Mesenchymal stem cell (in vitro differentiated cells and primary cell): Measurements from ENCODE around the gene TECPR2.

Experiments used
- DNase-seq: peaks from one replicate; pipeline ENCODE4 v3.0.0-alpha.2; 2013
- H2AFZ ChIP-seq: one replicate; pipeline ENCODE4 v1.6.1; 2013; ENCODE audit warnings: low read depth, mild to moderate bottlenecking, control low read depth, inconsistent platforms, low read length, moderate library complexity
- H2AK5ac ChIP-seq: 2 replicates; pipeline ENCODE4 v1.6.1; 2013; ENCODE audit warnings: low read length, moderate library complexity, mild to moderate bottlenecking, inconsistent platforms; ENCODE audit not compliant: severe bottlenecking
- H2BK120ac ChIP-seq: one replicate; pipeline ENCODE4 v1.6.1; 2013; ENCODE audit warnings: low read depth, mild to moderate bottlenecking, inconsistent platforms, low read length, moderate library complexity
- H2BK12ac ChIP-seq, 2 experiments: one replicate each; pipeline ENCODE4 v1.6.1; 2013; ENCODE audit warnings: inconsistent platforms in 2 of 2, low read length in 2 of 2, mild to moderate bottlenecking in 2 of 2, moderate library complexity in 2 of 2, control low read depth in 1 of 2
- H2BK15ac ChIP-seq: one replicate; pipeline ENCODE4 v1.6.1; 2013; ENCODE audit warnings: mild to moderate bottlenecking, low read depth, inconsistent platforms; ENCODE audit not compliant: poor library complexity, severe bottlenecking
- H2BK5ac ChIP-seq: 2 replicates; pipeline ENCODE4 v1.6.1; 2013; ENCODE audit warnings: low read depth, mild to moderate bottlenecking, low read length, control low read depth, inconsistent platforms; ENCODE audit not compliant: poor library complexity, severe bottlenecking
- H3K14ac ChIP-seq, 2 experiments: one replicate each; pipeline ENCODE4 v1.6.1; 2013; ENCODE audit warnings: inconsistent platforms in 2 of 2, low read length in 2 of 2, control low read depth in 1 of 2, mild to moderate bottlenecking in 1 of 2, moderate library complexity in 1 of 2
- H3K18ac ChIP-seq, 2 experiments: one replicate each; pipeline ENCODE4 v1.6.1; 2013; ENCODE audit warnings: inconsistent platforms in 2 of 2, low read length in 2 of 2, control low read depth in 1 of 2, low read depth in 1 of 2, mild to moderate bottlenecking in 1 of 2
- H3K23ac ChIP-seq, 2 experiments: one replicate each; pipeline ENCODE4 v1.6.1; 2013; ENCODE audit warnings: inconsistent platforms in 2 of 2, low read length in 2 of 2, mild to moderate bottlenecking in 2 of 2, moderate library complexity in 2 of 2, control low read depth in 1 of 2
- H3K27ac ChIP-seq: 2 replicates; pipeline ENCODE4 v1.5.1; 2013; ENCODE audit warnings: mild to moderate bottlenecking, moderate library complexity, low read length, control low read depth, inconsistent platforms; ENCODE audit not compliant: poor library complexity, severe bottlenecking
- H3K27me3 ChIP-seq, 2 experiments: 2 replicates each; pipeline versions ENCODE4 v1.6.1 to v1.7.0; 2013; ENCODE audit warnings: low read length in 2 of 2, mild to moderate bottlenecking in 2 of 2, moderate library complexity in 2 of 2, control low read depth in 1 of 2, inconsistent platforms in 1 of 2; ENCODE audit not compliant: control insufficient read depth in 1 of 2, insufficient read depth in 1 of 2
- H3K36me3 ChIP-seq, 2 experiments: 2 replicates each; pipeline versions ENCODE4 v1.6.1 to v1.7.0; 2013; ENCODE audit warnings: low read length in 2 of 2, control low read depth in 1 of 2, inconsistent platforms in 1 of 2, low read depth in 1 of 2, mild to moderate bottlenecking in 1 of 2; ENCODE audit not compliant: insufficient read depth in 2 of 2, control insufficient read depth in 1 of 2
- H3K4ac ChIP-seq, 2 experiments: one replicate each; pipeline ENCODE4 v1.6.1; 2013; ENCODE audit warnings: inconsistent platforms in 2 of 2, low read length in 2 of 2, mild to moderate bottlenecking in 2 of 2, moderate library complexity in 2 of 2, control low read depth in 1 of 2, low read depth in 1 of 2
- H3K4me1 ChIP-seq: 2 replicates; pipeline ENCODE4 v1.6.1; 2013; ENCODE audit warnings: low read depth, low read length, control low read depth; ENCODE audit not compliant: control insufficient read depth, insufficient read depth
- H3K4me2 ChIP-seq: 2 replicates; pipeline ENCODE4 v1.6.1; 2013; ENCODE audit warnings: low read length, mild to moderate bottlenecking, inconsistent platforms; ENCODE audit not compliant: poor library complexity, severe bottlenecking
- H3K4me3 ChIP-seq, 2 experiments: 2 replicates each; pipeline versions ENCODE4 v1.5.1 to v1.7.0; 2013; ENCODE audit warnings: low read length in 2 of 2, mild to moderate bottlenecking in 2 of 2, control low read depth in 1 of 2, low read depth in 1 of 2; ENCODE audit not compliant: insufficient read depth in 1 of 2
- H3K79me1 ChIP-seq: replicated peaks from 2 replicates; pipeline ENCODE4 v1.6.1; 2013; ENCODE audit warnings: mild to moderate bottlenecking, control low read depth, low read length, inconsistent platforms; ENCODE audit not compliant: poor library complexity, severe bottlenecking
- H3K9ac ChIP-seq: 2 replicates; pipeline ENCODE4 v1.7.0; 2013; ENCODE audit warnings: mild to moderate bottlenecking, low read length, moderate library complexity
- H3K9me3 ChIP-seq: 2 replicates; pipeline ENCODE4 v1.7.0; 2013; ENCODE audit warnings: mild to moderate bottlenecking, low read length; ENCODE audit not compliant: control insufficient read depth
- H4K8ac ChIP-seq: one replicate; pipeline ENCODE4 v1.6.1; 2013; ENCODE audit warnings: inconsistent platforms, mild to moderate bottlenecking, low read length, moderate library complexity
- H4K91ac ChIP-seq: one replicate; pipeline ENCODE4 v1.6.1; 2013; ENCODE audit warnings: mild to moderate bottlenecking, low read length, inconsistent platforms
- WGBS: methylation state at CpG from one replicate; pipeline ENCODE4 v1.1.7; 2013; ENCODE audit warnings: mixed read lengths; 5-methylcytosine and 5-hydroxymethylcytosine counted together

Gene TECPR2

DNA sequence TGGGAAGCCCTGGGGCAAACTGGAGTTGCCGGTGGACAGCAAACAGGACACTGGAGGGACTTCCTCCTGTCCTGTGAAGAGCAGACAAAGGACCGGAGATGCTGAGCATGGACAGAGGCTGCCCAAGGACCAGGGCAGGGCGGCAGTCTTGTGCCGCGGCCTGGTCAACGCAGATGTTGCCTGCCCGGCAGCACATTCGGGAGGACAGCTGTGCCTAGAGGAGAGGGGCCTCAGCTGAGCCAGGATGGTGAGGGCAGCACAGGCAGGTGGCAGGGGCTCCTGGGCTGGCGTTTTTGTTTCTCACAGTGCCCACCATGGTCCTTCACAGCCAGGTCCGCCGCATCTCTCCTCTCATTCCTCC is 133.6 kb downstream of the TECPR2 start:
- Histone ChIP-seq H2AK5ac (no peak overlapping the region), H4K8ac (no peak overlapping the region), H3K23ac (no peak overlapping the region), H3K4me3 (no peak overlapping the region), H2AFZ (no peak overlapping the region), H2BK15ac (no peak overlapping the region), H3K9ac (no peak overlapping the region), H2BK120ac (no peak overlapping the region), H3K4me2 (no peak overlapping the region), H2BK12ac (no peak overlapping the region), H3K4me1 (peaks cover 12% of the 10 kb centered on the region), H3K27me3 (no peaks in the 10 kb centered on the region), H3K18ac (no peak overlapping the region), H3K9me3 (no peaks in the 10 kb centered on the region), H3K4ac (no peak overlapping the region), H3K79me1 (peaks cover 3% of the 10 kb centered on the region), H2BK5ac (no peak overlapping the region), H4K91ac (no peak overlapping the region), H3K14ac (no peak overlapping the region), H3K27ac (no peak overlapping the region), H3K36me3 (peaks cover 27 to 63% of the 10 kb centered on the region in 2 experiments)
- over 99% methylated on average over 11 of the region's 11 CpGs for WGBS
- DNase-seq, result no peak

- no peak overlapping the region for H3K23ac ChIP-seq
- no peak overlapping the region for H3K4ac ChIP-seq
- no peak for DNase-seq
- no peak overlapping the region for H3K27ac ChIP-seq
- no peak overlapping the region for H4K8ac ChIP-seq
- no peak overlapping the region for H2BK5ac ChIP-seq
- no peaks in the 10 kb centered on the region for H3K9me3 ChIP-seq
- H3K9ac ChIP-seq, result no peak overlapping the region
- no peak overlapping the region for H2AFZ ChIP-seq
- peaks cover 12% of the 10 kb centered on the region for H3K4me1 ChIP-seq
- H3K18ac ChIP-seq, result no peak overlapping the region
- H3K36me3 ChIP-seq, result peaks cover 32 to 60% of the 10 kb centered on the region in 2 experiments
- H3K14ac ChIP-seq, result no peak overlapping the region
- no peak overlapping the region for H2BK120ac ChIP-seq
- WGBS, result 93% methylated on average over 42 of the region's 42 CpGs
- no peaks in the 10 kb centered on the region for H3K27me3 ChIP-seq
- H2BK12ac ChIP-seq, result no peak overlapping the region
- no peak overlapping the region for H3K4me3 ChIP-seq
- H2AK5ac ChIP-seq, result no peak overlapping the region
- H2BK15ac ChIP-seq, result no peak overlapping the region
- H4K91ac ChIP-seq, result no peak overlapping the region
- H3K4me2 ChIP-seq, result no peak overlapping the region
- H3K79me1 ChIP-seq, result no peaks in the 10 kb centered on the region
Observed at GRCh38 chr14:102496958-102497744, 134.4 kb downstream of the TECPR2 start.

DNA sequence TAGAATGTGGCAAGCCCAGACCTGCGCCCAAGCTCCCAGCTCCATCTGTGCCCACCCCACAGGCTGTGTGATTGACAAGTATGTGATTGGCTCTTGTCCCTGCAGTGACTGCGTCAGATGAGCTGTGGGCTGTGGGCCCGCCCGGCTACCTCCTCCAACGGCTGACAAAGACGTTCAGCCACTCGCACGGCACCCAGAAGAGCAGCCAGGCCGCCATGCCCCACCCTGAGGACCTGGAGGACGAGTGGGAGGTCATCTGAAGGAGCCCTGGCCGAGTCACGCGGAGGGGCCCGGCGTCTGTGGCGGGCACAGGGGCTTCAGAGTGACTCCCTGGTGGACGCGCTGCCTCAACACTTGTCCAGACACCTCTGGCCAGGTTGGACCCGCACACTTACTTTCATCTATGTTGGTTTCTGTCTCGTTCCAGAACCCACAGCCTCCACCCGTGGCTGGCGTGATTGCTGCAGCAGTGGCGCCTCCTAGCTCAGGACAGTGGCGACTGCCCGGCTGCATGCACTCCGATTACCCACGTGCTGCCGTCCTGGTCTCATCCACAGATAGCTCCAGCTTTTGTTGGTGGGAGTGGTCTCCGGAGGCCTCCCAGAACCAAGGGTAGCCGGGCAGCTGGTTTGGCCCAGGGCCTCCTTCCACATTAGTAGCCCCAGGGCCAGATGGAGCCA is 135.4 kb downstream of the TECPR2 start:
- no peak overlapping the region for H2AFZ ChIP-seq
- H3K9ac ChIP-seq, result no peak overlapping the region
- no peak overlapping the region for H4K8ac ChIP-seq
- H3K36me3 ChIP-seq, result peaks cover 32 to 60% of the 10 kb centered on the region in 2 experiments
- no peak overlapping the region for H3K18ac ChIP-seq
- H2BK5ac ChIP-seq, result no peak overlapping the region
- DNase-seq, result no peak
- H3K4me2 ChIP-seq, result no peak overlapping the region
- H2AK5ac ChIP-seq, result no peak overlapping the region
- H2BK12ac ChIP-seq, result no peak overlapping the region
- H3K79me1 ChIP-seq, result no peaks in the 10 kb centered on the region
- H3K27ac ChIP-seq, result no peak overlapping the region
- H3K4ac ChIP-seq, result no peak overlapping the region
- H3K23ac ChIP-seq, result no peak overlapping the region
- no peak overlapping the region for H4K91ac ChIP-seq
- H2BK120ac ChIP-seq, result no peak overlapping the region
- no peaks in the 10 kb centered on the region for H3K9me3 ChIP-seq
- 84% methylated on average over 30 of the region's 30 CpGs for WGBS
- no peak overlapping the region for H3K4me3 ChIP-seq
- no peak overlapping the region for H2BK15ac ChIP-seq
- no peaks in the 10 kb centered on the region for H3K27me3 ChIP-seq
- H3K4me1 ChIP-seq, result peaks cover 12% of the 10 kb centered on the region
- no peak overlapping the region for H3K14ac ChIP-seq

- Histone ChIP-seq H2BK120ac (no peak overlapping the region), H2AK5ac (no peak overlapping the region), H3K4me3 (peak overlapping the region in 1 of 2 experiments; percentile 9), H3K36me3 (peaks cover 32 to 57% of the 10 kb centered on the region in 2 experiments), H2AFZ (no peak overlapping the region), H3K9me3 (no peaks in the 10 kb centered on the region), H4K8ac (no peak overlapping the region), H3K79me1 (no peaks in the 10 kb centered on the region), H4K91ac (peak overlapping the region; percentile 88), H3K4ac (no peak overlapping the region), H2BK15ac (no peak overlapping the region), H3K18ac (peak overlapping the region; percentile 9 to 29), H3K4me2 (no peak overlapping the region), H3K27me3 (no peaks in the 10 kb centered on the region), H2BK12ac (no peak overlapping the region), H3K27ac (no peak overlapping the region), H3K14ac (peak overlapping the region in 1 of 2 experiments; percentile 35), H3K23ac (no peak overlapping the region), H3K4me1 (peaks cover 12% of the 10 kb centered on the region), H3K9ac (no peak overlapping the region), H2BK5ac (no peak overlapping the region)
- DNase-seq, result no peak
- WGBS, result 94% methylated on average over 20 of the region's 21 CpGs
Observed at GRCh38 chr14:102498678-102499265, 136.0 kb downstream of the TECPR2 start.
